Measurements from ENCODE around the gene KNSTRN.

GRCh38 chr15:40372981-40373380, 9.5 kb upstream of the KNSTRN start:
- TF ChIP-seq EZH2 (IDR thresholded peaks at IDR 0.05): no peak
- no peak for TF ChIP-seq POLR2AphosphoS5 (IDR thresholded peaks at IDR 0.05; ENCODE audit: borderline replicate concordance, low read depth, low read length)

Data from SK-N-MC (cell line).